ENCODE data around the gene USP6NL.

Gene USP6NL

GRCh38 chr10:11616021-11616420 lies 4.6 kb upstream of the USP6NL start:
- DNase-seq (ENCODE audit: low spot score) = no peak

GRCh38 chr10:11615396-11615795 lies 3.9 kb upstream of the USP6NL start:
- no peak for DNase-seq (ENCODE audit: low spot score)

GRCh38 chr10:11612021-11613001 lies 861 bp upstream of the USP6NL start:
- DNase-seq (ENCODE audit: low spot score) = no peak

- DNase-seq (ENCODE audit: low spot score) = peak; percentile 29
Observed at GRCh38 chr10:11610826-11611247, 613 bp downstream of the USP6NL start.

- no peak for DNase-seq (ENCODE audit: low spot score)
Observed at GRCh38 chr10:11610166-11610825, 1.2 kb downstream of the USP6NL start.

GRCh38 chr10:11609492-11610093 lies 1.9 kb downstream of the USP6NL start:
- no peak for DNase-seq (ENCODE audit: low spot score)

- DNase-seq (ENCODE audit: low spot score) = no peak
Observed at GRCh38 chr10:11609052-11609451, 2.4 kb downstream of the USP6NL start.

- no peak for DNase-seq (ENCODE audit: low spot score)
Observed at GRCh38 chr10:11608159-11609013, 3.1 kb downstream of the USP6NL start.

- DNase-seq (ENCODE audit: low spot score) = no peak
Observed at GRCh38 chr10:11605807-11606408, 5.5 kb downstream of the USP6NL start.

- DNase-seq (ENCODE audit: low spot score) = no peak
Observed at GRCh38 chr10:11604865-11605650, 6.4 kb downstream of the USP6NL start.

- no peak for DNase-seq (ENCODE audit: low spot score)
Observed at GRCh38 chr10:11603741-11604140, 7.7 kb downstream of the USP6NL start.

- DNase-seq (ENCODE audit: low spot score) = peak; percentile 61
Observed at GRCh38 chr10:11602919-11603523, 8.4 kb downstream of the USP6NL start.

- peak; percentile 29 for DNase-seq (ENCODE audit: low spot score)
Observed at GRCh38 chr10:11602358-11602757, 9.1 kb downstream of the USP6NL start.

GRCh38 chr10:11601670-11602069 lies 9.8 kb downstream of the USP6NL start:
- DNase-seq (ENCODE audit: low spot score) = no peak

- peak; percentile 23 for DNase-seq (ENCODE audit: low spot score)
Observed at GRCh38 chr10:11600280-11600679, 11.2 kb downstream of the USP6NL start.

GRCh38 chr10:11598712-11599397 lies 12.6 kb downstream of the USP6NL start:
- no peak for DNase-seq (ENCODE audit: low spot score)

GRCh38 chr10:11597470-11597869 lies 14.0 kb downstream of the USP6NL start:
- no peak for DNase-seq (ENCODE audit: low spot score)

- DNase-seq (ENCODE audit: low spot score) = peak; percentile 52
Observed at GRCh38 chr10:11595395-11595692, 16.1 kb downstream of the USP6NL start.

- no peak for DNase-seq (ENCODE audit: low spot score)
Observed at GRCh38 chr10:11594589-11595394, 16.7 kb downstream of the USP6NL start.

Data from kidney tubule cell (primary cell).